T-helper 1 cell treated with Interleukin-12 subunit alpha and Interleukin-12 subunit beta and Interleukin-4 antibody, amounts not matched to agents 30 μg/mL and 1 μg/mL, for 36 hours (primary cell): ENCODE measurements around the gene COQ8B.
A peak's percentile ranks its signal among the peaks of the same experiment; 100 is the strongest.
"Not testable (repeated sequence)": the region's sequence is repeated elsewhere in the genome, so short reads cannot be mapped to it uniquely, and the experiment has no call there.

Source experiments
- H3K27ac Mint-ChIP-seq: one replicate; pipeline ENCODE4 v1.8.0; 2021; ENCODE audit warnings: mild to moderate bottlenecking, mixed read lengths
- H3K27me3 Mint-ChIP-seq: one replicate; pipeline ENCODE4 v1.8.0; 2021; ENCODE audit warnings: low read depth, mixed read lengths
- H3K36me3 Mint-ChIP-seq: one replicate; pipeline ENCODE4 v1.8.0; 2021; ENCODE audit warnings: low read depth, mixed read lengths
- H3K4me1 Mint-ChIP-seq: one replicate; pipeline ENCODE4 v1.8.0; 2021; ENCODE audit warnings: low read depth, mixed read lengths
- H3K4me3 Mint-ChIP-seq: one replicate; pipeline ENCODE4 v1.8.0; 2021; ENCODE audit warnings: mild to moderate bottlenecking, moderate library complexity, mixed read lengths
- H3K9me3 Mint-ChIP-seq: one replicate; pipeline ENCODE4 v1.8.0; 2021; ENCODE audit warnings: mixed read lengths

Gene COQ8B

GRCh38 chr19:40666803-40667438, 49.8 kb downstream of the COQ8B start:
- peak overlapping the region; percentile 20 for H3K27ac Mint-ChIP-seq
- peaks cover 27% of the 10 kb centered on the region for H3K36me3 Mint-ChIP-seq
- peaks cover 12% of the 10 kb centered on the region for H3K4me1 Mint-ChIP-seq
- H3K4me3 Mint-ChIP-seq, result no peak overlapping the region
- no peaks in the 10 kb centered on the region for H3K9me3 Mint-ChIP-seq
- H3K27me3 Mint-ChIP-seq, result no peaks in the 10 kb centered on the region

GRCh38 chr19:40663695-40664692, 52.7 kb downstream of the COQ8B start:
- Mint-ChIP-seq H3K4me3 (peak overlapping the region; percentile 83), H3K27me3 (peaks cover 3% of the 10 kb centered on the region), H3K27ac (peak overlapping the region; percentile 76), H3K36me3 (peaks cover 10% of the 10 kb centered on the region), H3K9me3 (no peaks in the 10 kb centered on the region), H3K4me1 (peaks cover 12% of the 10 kb centered on the region)

DNA sequence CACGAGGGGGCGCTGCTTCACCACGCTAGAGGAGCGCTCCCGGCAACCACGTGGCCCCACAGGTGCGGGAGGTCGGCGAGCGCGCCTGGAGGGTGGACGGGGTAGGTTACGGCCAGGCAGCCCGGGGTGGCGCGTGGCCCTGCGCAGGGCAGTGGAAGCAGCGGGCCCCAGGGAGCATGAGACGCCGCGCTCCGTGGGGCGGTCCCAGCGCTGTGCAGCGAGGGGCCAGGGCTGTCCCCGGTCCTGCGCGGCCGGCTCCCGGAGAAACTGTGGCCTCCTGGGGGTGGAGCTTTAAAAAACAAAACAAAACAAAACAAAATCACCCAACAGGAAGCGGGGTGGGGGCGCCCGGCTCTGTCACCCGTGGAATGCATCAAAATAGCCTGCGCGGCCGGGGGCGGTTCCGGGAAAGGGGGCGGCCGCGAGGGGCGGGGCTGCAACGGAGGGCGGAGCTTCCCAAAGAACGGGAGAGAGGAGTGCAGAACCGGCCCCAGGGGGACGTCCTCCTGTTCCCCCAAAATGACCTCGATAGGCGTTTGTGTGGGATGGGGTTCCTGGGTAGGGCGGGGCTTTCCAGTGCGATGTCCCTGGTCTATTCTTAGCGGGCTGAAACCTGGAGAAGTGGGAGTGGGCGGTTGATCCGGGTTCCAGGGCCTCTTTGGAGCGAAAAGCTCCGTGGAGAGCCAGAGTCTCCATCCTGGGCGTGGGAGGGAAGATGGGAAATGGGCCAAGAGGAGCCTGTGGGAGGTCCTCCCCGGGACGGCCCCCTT, 53.6 kb downstream of the COQ8B start:
- Mint-ChIP-seq H3K9me3 (no peaks in the 10 kb centered on the region), H3K4me1 (peaks cover 12% of the 10 kb centered on the region)

DNA sequence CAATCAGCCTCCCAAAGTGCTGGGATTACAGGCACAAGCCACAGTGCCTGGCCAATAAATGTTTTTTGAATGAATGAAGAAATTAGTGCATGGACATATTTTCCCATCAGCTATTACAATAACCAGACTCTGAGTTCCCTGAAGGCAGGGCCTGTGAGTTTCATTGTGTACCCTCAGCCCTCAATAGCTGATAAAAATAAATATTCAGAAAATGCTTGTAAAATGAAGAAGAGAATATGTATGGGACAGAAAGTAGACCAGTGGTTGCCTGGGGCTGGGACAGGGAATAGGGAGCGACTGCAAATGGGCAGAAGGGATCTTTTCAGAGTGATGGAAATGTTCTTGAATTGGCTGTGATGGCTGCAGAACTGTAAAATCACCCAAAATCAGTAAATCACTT, 55.1 kb downstream of the COQ8B start:
- Mint-ChIP-seq H3K9me3 (no peaks in the 10 kb centered on the region), H3K4me3 (no peak overlapping the region), H3K36me3 (no peaks in the 10 kb centered on the region), H3K27me3 (peaks cover 3% of the 10 kb centered on the region), H3K4me1 (peaks cover 7% of the 10 kb centered on the region), H3K27ac (peak overlapping the region; percentile 5)

More for the DNA sequence above, 53.6 kb downstream of the COQ8B start:
- Mint-ChIP-seq H3K36me3 (peaks cover 5% of the 10 kb centered on the region), H3K27me3 (peaks cover 3% of the 10 kb centered on the region), H3K27ac (peak overlapping the region; percentile 82), H3K4me3 (peak overlapping the region; percentile 83)

DNA sequence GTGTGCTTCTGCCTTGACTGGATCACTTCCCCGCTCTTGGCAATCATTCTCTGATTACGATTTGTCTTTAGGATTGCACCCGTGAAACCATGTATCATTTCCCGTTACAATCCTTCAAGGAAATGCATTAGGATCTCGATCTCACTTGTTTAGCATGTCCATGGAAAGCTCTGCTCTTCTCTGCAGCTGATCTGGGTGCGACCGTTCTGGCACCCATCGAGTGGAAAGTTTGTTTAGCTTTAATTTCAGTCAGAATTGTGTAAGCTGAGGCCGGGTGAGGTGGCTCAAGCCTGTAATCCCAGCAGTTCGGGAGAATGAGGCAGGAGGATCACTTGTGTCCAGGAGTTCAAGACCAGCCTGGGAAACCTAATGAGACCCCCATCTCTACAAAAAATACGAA, 57.1 kb downstream of the COQ8B start:
- Mint-ChIP-seq H3K9me3 (no peaks in the 10 kb centered on the region), H3K4me3 (no peak overlapping the region), H3K27ac (no peak overlapping the region), H3K27me3 (peaks cover 3% of the 10 kb centered on the region), H3K4me1 (peaks cover 5% of the 10 kb centered on the region), H3K36me3 (no peaks in the 10 kb centered on the region)

- H3K4me3 Mint-ChIP-seq, result no peak overlapping the region
- no peak overlapping the region for H3K27ac Mint-ChIP-seq
- no peaks in the 10 kb centered on the region for H3K9me3 Mint-ChIP-seq
- no peaks in the 10 kb centered on the region for H3K36me3 Mint-ChIP-seq
- peaks cover 5% of the 10 kb centered on the region for H3K4me1 Mint-ChIP-seq
- H3K27me3 Mint-ChIP-seq, result peaks cover 3% of the 10 kb centered on the region
These were observed 57.6 kb downstream of the COQ8B start for GRCh38 chr19:40659116-40659515.

DNA sequence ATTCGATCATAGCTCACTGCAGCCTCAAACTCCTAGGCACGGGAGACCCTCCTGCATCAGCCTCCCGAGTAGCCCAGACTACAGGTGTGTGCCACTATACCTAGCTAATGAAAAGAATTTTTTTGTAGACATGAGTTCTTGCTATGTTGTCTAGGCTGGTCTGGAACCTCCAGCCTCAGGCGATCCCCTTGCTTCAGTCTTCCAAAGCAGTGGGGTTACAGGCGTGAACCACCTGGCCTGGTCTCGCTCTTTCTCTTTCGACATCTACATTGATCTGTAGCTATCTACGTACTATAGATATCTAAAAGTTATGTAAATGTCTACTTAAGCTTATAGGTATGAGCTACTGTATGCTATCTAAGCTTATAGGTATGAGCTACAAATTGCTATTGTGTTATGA, 58.7 kb downstream of the COQ8B start:
- no peaks in the 10 kb centered on the region for H3K9me3 Mint-ChIP-seq
- no peaks in the 10 kb centered on the region for H3K4me1 Mint-ChIP-seq
- H3K4me3 Mint-ChIP-seq, result no peak overlapping the region
- H3K27ac Mint-ChIP-seq, result no peak overlapping the region
- H3K36me3 Mint-ChIP-seq, result no peaks in the 10 kb centered on the region
- peaks cover 3% of the 10 kb centered on the region for H3K27me3 Mint-ChIP-seq

DNA sequence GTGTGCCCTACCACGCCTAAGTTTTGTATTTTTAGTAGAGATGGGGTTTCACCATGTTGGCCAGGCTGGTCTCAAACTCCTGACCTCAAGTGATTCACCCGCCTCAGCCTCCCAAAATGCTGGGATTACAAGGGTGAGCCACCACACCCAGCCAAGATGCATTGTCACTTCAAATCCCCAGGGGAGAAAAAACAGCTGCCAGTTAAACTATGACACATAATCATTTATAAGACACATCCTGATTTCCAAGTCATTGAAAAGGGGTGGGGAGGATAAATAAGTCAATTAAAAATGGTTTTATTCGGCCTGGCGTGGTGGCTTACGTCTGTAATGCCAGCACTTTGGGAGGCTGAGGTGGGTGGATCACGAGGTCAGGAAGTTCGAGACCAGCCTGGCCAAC, 61.0 kb downstream of the COQ8B start:
- H3K27me3 Mint-ChIP-seq, H3K36me3 Mint-ChIP-seq, H3K27ac Mint-ChIP-seq, H3K4me3 Mint-ChIP-seq, H3K4me1 Mint-ChIP-seq, H3K9me3 Mint-ChIP-seq: not testable (repeated sequence)

GRCh38 chr19:40652303-40652702, 64.4 kb downstream of the COQ8B start:
- not testable (repeated sequence) for H3K9me3 Mint-ChIP-seq, H3K27me3 Mint-ChIP-seq, H3K4me1 Mint-ChIP-seq, H3K27ac Mint-ChIP-seq, H3K4me3 Mint-ChIP-seq, H3K36me3 Mint-ChIP-seq

DNA sequence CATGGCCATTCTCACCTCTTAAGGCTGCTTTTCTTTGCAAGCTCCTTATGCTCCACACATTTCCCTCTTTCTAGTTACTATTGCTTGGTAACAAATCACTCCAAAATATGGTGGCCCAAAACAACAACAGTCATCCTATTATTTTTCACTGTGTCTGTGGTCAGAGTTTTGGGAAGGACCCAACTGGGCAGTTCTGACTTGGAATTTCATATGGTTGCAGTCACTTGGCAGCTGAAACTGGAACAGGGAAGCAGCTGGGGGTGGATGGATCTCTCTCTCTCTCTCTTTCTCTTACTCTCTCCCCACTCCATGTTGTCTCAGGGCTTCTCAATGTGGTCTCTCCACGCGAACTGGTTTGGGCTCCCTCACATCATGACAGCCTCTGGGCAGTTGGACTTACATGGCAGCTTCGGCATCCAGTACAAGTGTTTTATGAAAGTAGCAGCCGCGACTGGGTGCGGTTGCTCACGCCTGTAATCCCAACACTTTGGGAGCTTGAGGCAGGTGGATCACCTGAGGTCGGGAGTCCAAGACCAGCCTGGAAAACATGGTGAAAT, 65.9 kb downstream of the COQ8B start:
- Mint-ChIP-seq H3K27me3 (peaks cover 3% of the 10 kb centered on the region), H3K4me3 (no peak overlapping the region), H3K27ac (no peak overlapping the region), H3K9me3 (no peaks in the 10 kb centered on the region), H3K36me3 (no peaks in the 10 kb centered on the region), H3K4me1 (no peaks in the 10 kb centered on the region)

GRCh38 chr19:40649903-40650675, 66.6 kb downstream of the COQ8B start:
- H3K27ac Mint-ChIP-seq, H3K4me3 Mint-ChIP-seq, H3K4me1 Mint-ChIP-seq, H3K36me3 Mint-ChIP-seq, H3K27me3 Mint-ChIP-seq, H3K9me3 Mint-ChIP-seq: not testable (repeated sequence)

GRCh38 chr19:40646743-40647254, 69.9 kb downstream of the COQ8B start:
- Mint-ChIP-seq H3K27me3 (peaks cover 6% of the 10 kb centered on the region), H3K9me3 (no peaks in the 10 kb centered on the region), H3K36me3 (no peaks in the 10 kb centered on the region), H3K4me1 (peaks cover 2% of the 10 kb centered on the region), H3K27ac (no peak overlapping the region), H3K4me3 (no peak overlapping the region)

- H3K36me3 Mint-ChIP-seq, result no peaks in the 10 kb centered on the region
- no peaks in the 10 kb centered on the region for H3K9me3 Mint-ChIP-seq
- H3K4me1 Mint-ChIP-seq, result peaks cover 2% of the 10 kb centered on the region
- H3K4me3 Mint-ChIP-seq, result no peak overlapping the region
- peaks cover 6% of the 10 kb centered on the region for H3K27me3 Mint-ChIP-seq
- H3K27ac Mint-ChIP-seq, result no peak overlapping the region
These were observed 73.9 kb downstream of the COQ8B start for GRCh38 chr19:40642757-40643305.
